Activated CD4-positive, alpha-beta T cell treated with anti-CD3 and anti-CD28 coated beads for 4 hours (primary cell): ENCODE data around the gene F3.
"Not testable (repeated sequence)": the region's sequence is repeated elsewhere in the genome, so short reads cannot be mapped to it uniquely, and the experiment has no call there.

ENCODE experiments used
- DNase-seq, 2 donors: peaks; one replicate each; pipeline ENCODE4 v3.0.0-alpha.2; 2020

Gene F3

DNA sequence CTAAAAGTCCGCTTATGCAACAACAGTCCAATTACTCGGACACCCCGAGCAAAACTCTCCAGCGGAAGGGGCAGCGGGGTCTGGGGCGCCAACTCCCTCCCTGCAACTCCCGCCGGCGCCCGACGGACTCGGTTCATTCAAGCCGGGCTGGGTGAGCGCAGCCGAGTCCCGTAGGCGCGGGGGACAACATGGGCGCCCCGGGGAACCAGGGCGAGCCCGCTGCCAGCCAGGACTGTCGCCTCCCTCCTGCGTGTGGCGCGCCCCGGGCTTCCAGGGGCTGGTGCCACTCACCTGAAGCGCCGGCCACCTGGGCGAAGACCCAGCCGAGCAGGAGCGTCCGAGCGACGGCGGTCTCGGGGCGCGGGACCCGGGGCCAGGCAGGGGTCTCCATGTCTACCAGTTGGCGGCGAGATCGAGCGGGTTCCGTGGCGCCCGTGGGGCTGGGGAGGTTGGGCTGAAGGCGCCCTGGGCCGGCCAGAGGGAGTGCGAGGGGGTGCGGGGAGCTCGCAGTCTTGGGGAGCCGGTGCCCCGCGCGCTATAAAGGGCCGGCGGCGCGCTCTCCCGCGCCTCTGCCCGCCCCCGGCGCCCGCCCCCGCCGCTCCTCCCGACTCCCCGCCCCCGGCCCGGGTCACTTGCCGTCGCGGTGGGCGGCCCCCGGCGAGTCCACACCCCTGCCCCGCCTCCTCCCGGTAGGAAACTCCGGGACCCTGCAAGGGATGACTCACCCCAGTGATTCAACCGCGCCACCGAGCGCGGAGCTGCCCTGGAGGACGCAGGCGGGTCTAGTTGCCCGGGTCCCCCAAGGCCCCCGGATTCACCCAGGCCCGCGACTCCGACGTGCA, at the start of gene F3:
Gene F3 (minus strand): TSS at position 514 of the 842 bp plus-strand sequence. CDS start 123 bp downstream, at position 391.
- peak; percentile 68 to 73 for DNase-seq

GRCh38 chr1:94590203-94591137, 48.9 kb upstream of the F3 start:
- no peak for DNase-seq

GRCh38 chr1:94589728-94590127, 48.2 kb upstream of the F3 start:
- no peak for DNase-seq

- DNase-seq, result no peak
Observed at GRCh38 chr1:94582565-94582964, 41.0 kb upstream of the F3 start.

DNA sequence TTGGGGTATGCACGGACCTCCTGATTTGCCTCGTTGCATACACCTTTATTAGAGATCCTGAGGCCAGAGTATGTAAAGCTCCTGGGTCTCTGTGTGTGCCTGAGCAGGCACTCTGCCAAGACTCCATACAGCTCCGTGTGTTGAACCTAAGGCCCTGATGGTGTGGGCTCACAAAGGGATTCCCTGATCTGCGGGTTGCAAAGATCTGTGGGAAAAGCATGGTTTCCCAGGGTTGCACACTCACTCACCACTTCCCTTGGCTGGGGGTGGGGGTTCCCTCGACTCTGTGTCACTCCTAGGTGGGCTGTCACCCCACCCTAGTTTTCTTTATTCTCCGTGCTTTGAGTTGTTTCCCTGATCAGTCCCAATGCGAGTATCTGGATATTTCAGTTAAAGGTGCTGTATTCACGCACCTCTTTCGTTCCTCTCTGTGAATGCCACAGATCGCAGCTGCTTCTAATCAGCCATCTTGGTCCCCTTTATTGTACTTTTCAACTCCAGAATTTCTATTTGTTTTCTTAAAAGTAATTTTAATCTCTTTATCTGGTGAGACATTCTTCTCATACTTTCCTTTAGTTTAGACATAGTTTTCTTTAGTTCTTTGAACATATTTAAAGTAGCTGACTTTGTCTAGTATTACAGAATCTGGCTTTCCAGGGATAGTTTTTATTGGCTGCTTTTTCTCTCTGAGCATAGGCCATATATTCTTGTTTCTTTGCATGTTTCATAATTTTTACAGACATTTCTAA, 39.0 kb upstream of the F3 start:
- DNase-seq, result no peak

DNA sequence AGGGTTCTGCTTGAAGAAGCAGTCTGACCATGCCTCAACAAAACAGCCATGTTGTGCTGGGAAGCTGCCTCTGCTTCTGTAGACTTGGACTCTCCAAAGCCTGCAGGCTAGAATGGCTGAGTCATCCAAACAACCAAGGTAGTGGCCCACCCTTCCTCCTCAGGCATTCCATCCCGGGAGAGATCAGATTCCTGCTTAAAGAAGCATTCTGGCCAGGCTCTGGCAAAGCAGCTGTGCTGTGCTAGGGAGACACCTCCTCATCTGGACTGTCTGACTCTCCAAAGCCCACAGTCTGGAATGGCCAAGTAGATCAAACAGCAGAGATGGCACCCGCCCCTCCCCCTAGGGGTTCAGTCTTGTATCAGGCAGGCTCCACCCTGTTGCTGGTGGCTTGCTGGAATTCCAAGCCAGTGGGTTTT, 38.3 kb upstream of the F3 start:
- no peak for DNase-seq

DNA sequence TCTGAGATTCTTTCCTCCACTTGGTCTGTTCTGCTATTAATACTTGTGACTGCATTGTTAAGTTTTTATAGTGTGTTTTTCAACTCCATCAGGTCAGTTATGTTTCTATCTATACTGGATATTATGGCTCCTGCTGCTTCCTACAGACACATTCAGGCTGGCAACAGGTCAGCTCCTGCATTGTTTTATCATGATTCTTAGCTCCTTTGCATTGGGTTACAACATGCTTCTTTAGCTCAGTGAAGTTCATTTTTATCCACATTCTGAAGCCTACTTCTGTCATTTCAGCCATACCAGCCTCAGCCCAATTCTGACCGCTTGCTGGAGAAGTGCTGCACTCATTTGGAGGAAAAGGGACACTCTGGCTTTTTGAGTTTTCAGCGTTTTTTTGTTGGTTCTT, 37.3 kb upstream of the F3 start:
- DNase-seq, result no peak

DNA sequence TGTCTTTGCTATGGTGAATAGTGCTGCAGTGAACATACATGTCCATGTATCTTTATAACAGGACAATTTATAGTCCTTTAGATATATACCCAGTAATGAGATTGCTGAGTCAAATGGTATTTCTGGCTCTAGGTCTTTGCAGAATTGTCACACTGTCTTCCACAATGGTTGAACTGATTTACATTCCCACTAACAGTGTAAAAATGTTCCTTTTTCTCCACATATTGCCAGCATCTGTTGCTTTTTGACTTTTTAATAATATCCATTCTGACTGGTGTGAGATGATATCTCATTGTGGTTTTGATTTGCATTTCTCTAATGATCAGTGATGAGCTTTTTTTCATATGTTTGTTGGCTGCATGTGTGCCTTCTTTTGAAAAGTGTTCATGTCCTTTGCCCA, 32.4 kb upstream of the F3 start:
- not testable (repeated sequence) for DNase-seq

GRCh38 chr1:94572780-94573179, 31.2 kb upstream of the F3 start:
- DNase-seq, result no peak

- not testable (repeated sequence) for DNase-seq
Observed at GRCh38 chr1:94570965-94571364, 29.4 kb upstream of the F3 start.

GRCh38 chr1:94568806-94569205, 27.2 kb upstream of the F3 start:
- DNase-seq, result not testable (repeated sequence)

GRCh38 chr1:94567975-94568607, 26.5 kb upstream of the F3 start:
- DNase-seq, result not testable (repeated sequence)

DNA sequence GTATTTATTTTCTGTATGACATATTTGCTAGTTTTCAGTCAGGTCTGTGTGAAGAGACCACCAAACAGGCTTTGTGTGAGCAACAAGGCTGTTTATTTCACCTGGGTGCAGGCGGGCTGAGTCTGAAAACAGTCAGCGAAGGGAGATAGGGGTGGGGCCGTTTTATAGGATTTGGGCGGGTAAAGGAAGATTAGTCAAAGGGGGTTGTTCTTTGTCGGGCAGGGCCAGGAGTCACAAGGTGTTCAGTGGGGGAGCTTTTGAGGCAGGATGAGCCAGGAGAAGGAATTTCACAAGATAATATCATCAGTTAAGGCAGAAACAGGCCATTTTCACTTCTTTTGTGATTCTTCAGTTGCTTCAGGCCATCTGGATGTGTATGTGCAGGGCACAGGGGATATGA, 24.9 kb upstream of the F3 start:
- DNase-seq, result not testable (repeated sequence)

GRCh38 chr1:94565901-94566300, 24.3 kb upstream of the F3 start:
- DNase-seq, result no peak

GRCh38 chr1:94562519-94563260, 21.1 kb upstream of the F3 start:
- no peak for DNase-seq

- DNase-seq, result no peak
Observed at GRCh38 chr1:94560333-94560732, 18.8 kb upstream of the F3 start.

DNA sequence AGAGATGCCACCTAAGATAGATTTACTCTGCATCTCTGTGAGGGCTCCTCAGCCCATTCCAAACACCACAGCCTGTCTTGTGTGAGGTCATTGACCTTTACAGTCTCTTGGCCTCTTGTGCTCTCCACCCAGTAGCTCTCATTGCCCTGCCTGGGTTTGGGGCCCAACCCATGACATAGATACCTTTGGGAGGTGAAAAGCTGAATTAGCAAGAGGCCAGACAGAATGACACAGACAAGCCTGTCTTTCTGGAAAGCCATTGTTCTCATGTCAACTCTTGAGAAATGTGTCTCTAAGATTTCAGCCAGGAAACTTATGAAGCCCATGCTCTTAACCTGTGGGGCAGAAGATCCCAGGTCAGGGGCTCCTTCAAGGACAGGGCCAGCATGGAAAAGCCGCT, 18.4 kb upstream of the F3 start:
- DNase-seq, result no peak

DNA sequence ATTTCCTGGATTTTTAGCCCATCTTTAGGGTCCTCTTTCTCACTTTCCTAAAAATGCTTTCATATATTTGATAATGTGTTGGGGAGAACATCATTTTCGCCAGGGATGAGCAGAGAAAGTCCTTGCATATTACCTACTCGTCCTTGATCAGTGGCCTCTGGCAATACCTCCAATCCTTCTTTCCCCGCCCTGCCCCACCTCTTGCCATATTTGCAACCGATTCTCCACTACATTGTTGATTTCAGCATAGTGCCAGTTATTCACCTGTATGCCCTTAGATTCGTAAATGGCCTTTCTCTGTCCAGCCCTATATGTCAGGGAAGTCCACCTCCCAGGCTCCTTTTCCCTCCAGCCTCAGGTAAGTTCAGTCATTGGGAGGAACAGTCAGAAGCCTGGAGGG, 13.5 kb upstream of the F3 start:
- no peak for DNase-seq

DNA sequence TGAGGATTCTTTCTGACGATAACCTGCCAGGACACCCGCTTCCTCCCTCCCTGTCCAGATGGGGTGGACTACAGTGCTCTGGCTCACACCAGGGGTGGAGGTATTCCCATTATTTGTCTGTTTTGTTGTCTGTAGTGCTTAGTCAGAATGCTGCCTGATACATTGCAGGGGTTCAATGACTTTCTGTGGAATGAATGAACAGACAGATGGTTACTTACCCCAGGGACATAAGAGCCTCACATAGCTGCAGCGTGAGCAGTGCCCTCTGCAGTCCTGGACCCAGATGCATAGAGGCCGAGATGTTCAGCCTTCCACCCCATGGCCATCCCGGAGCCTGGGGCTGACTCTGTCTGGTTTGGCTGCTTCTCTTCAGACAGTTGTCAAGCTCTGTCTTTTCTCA, 13.0 kb upstream of the F3 start:
- DNase-seq, result no peak

- DNase-seq, result no peak
Observed at GRCh38 chr1:94553931-94554330, 12.4 kb upstream of the F3 start.

- DNase-seq, result no peak
Observed at GRCh38 chr1:94553323-94553730, 11.8 kb upstream of the F3 start.

DNA sequence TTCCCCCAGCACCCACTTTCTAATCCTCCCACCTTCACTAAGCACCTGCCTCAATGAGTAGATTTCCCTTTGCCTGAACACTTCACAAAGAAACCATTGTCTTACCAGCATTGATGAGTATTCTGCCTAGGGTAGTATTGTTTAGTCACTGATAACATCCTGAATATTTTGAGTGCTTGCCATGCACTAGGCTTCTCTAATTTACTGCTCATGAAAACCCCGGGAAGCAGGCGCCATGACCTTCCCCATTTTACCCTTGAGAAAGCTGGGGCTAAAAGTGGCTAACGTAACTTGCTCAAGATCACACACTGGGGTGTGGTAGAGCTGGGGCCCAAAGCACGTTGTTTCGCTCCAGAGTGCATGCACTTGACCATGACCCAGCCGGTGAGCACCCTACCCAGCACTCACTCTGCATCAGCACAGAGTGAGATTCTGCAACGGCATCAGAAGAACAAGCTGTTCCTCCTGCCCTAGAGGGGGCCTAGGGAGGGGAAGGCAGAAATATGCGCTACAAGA, 10.6 kb upstream of the F3 start:
- DNase-seq, result no peak
